HFF-Myc (cell line): ENCODE data around the gene PPP1R15B.

Source experiments
- DNase-seq: peaks from one replicate; pipeline ENCODE4 v3.0.0-alpha.2; 2011; ENCODE audit warnings: low read depth; ENCODE audit errors: extremely low read depth
- H3K4me3 ChIP-seq: replicated peaks from 2 replicates; pipeline ENCODE4 v1.5.1; 2011; ENCODE audit warnings: low read depth, mild to moderate bottlenecking, control low read depth, low read length
- TF ChIP-seq, protein P1 (sequence below): IDR thresholded peaks from 2 replicates; pipeline ENCODE4 v1.5.1; 2012; ENCODE audit warnings: mild to moderate bottlenecking, low read depth, low read length, control low read depth; ENCODE audit errors: missing control alignments

Gene PPP1R15B

DNA sequence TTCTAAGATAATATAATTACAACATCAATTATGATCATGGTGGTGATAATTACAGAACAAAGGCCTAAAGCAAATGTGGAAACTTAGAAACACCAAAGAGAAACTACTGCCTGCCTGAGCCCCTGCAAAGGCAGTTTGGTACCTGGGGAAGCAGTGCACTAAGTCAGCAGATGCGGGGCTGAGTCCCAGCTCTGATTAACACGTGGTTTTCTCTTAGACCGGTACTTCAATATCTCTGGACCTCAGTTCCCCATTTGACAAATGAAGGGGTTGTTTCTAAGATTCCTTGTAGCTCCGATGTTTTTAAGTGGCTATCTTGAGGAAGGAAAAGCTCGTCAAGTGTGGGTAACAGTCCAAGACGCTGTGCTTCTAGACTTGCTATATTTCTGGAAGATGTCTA, 35.2 kb downstream of the PPP1R15B start:
- DNase-seq: no peak
- TF ChIP-seq, protein P1, sequence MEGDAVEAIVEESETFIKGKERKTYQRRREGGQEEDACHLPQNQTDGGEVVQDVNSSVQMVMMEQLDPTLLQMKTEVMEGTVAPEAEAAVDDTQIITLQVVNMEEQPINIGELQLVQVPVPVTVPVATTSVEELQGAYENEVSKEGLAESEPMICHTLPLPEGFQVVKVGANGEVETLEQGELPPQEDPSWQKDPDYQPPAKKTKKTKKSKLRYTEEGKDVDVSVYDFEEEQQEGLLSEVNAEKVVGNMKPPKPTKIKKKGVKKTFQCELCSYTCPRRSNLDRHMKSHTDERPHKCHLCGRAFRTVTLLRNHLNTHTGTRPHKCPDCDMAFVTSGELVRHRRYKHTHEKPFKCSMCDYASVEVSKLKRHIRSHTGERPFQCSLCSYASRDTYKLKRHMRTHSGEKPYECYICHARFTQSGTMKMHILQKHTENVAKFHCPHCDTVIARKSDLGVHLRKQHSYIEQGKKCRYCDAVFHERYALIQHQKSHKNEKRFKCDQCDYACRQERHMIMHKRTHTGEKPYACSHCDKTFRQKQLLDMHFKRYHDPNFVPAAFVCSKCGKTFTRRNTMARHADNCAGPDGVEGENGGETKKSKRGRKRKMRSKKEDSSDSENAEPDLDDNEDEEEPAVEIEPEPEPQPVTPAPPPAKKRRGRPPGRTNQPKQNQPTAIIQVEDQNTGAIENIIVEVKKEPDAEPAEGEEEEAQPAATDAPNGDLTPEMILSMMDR: no peak
- no peak overlapping the region for H3K4me3 ChIP-seq

DNA sequence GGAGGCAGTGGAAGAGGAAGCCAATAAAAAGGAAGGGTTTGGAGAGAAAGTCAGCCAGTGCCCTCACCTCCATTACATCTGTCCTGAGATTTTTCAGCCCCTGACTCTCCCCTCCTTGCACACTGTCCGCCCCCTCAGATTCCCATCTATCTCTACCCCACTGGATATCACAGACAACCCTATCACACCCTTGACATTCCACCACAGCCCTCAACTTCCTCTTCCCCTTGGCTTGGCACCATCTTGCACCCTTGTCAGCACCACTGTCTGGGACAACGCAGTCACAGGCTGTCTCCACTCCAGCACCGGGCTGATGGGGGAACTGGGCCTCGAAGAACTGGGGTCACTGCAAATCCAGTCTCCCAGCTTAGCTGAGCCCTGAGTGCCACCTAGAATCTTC, 37.7 kb downstream of the PPP1R15B start:
- H3K4me3 ChIP-seq: no peak overlapping the region
- no peak for DNase-seq
- TF ChIP-seq, protein P1: no peak

DNA sequence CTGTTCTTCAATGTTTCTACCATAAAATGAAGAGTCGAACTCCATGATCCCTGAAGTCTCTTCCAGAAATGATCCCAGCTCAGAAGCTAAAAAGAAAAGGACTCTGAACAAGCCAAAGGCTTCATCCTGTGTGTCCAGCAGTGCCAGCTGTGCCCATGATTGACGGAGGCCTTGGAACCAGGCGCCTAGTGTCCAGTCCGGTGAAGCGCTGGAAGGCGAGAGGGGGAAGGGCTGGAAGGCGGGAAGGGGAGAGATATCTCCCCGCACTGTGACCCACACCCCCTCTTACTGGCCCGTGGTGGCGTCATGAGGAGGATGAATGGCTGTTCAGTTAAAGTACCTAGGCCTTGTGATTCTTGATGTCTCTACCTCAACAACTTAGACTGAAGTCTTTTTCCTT, 41.4 kb downstream of the PPP1R15B start:
- no peak for DNase-seq
- TF ChIP-seq, protein P1: no peak
- H3K4me3 ChIP-seq: no peak overlapping the region

- DNase-seq: no peak
- no peak overlapping the region for H3K4me3 ChIP-seq
- TF ChIP-seq, protein P1: no peak
Measured at GRCh38 chr1:204368996-204369726, 42.5 kb downstream of the PPP1R15B start.

DNA sequence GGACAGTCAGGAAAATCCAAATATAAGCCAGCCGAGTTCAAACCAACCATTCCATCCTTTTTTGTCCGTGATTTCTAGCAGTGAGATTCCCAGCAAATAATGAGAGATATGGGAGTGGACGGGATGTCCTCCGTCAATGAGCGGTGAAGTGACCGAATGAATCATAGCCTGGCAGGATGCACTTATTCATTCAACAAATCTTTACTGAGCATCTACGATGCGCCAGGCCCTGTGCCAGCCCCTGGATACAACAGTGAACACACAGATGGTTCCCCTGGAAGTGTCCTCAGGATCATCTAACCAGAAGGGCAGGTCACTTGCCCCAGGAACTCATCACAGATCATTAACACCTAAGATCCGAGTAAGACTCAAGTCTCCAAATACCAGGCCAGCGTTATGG, 43.7 kb downstream of the PPP1R15B start:
- TF ChIP-seq, protein P1: no peak
- no peak for DNase-seq
- H3K4me3 ChIP-seq: no peak overlapping the region

DNA sequence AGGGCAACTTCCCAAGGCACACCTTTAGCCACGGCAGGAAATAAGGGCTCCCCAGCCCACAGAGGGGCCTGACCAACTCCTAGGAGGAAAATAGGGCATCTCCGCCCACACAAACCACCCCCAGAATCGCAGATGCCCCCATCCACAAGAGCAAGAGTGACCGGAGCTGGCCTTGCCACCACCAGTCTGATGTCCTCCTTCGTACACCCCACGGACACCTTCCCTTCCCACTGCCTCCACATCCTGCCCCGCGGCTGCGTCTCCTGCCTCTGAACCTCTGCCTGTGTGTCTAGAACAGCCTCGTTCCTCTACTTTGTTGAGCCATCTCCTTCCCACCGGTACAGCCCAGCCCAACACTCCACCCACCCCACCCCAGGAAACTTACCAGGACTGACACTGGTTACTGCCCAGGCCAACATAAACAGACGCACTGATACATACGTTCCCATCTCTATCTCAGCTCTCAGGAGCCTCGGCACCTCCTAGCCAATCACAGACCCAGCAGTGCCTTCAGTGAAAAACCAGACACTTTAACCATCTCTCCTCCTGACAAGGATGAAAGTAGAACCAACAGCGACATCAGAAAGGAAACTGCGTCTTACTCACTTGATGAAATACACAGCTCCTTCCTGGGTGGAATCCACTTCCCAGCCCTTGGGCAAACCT, 44.3 kb downstream of the PPP1R15B start:
- TF ChIP-seq, protein P1: no peak
- no peak overlapping the region for H3K4me3 ChIP-seq
- DNase-seq: no peak
